Endothelial cell of umbilical vein (primary cell): ENCODE results near the gene ZNF598.

Experiments
- POLR2A ChIP-seq: IDR thresholded peaks from 2 replicates; pipeline ENCODE4 v1.6.1; 2012; ENCODE audit warnings: low read depth, mild to moderate bottlenecking, control low read depth, low read length
- TF ChIP-seq, protein P1 (sequence below), 2 donors: IDR thresholded peaks; 1 replicate in 1 of 2; 2 replicates in 1 of 2; pipeline ENCODE4 v1.5.1; 2011; ENCODE audit warnings: low read length in 2 of 2, mild to moderate bottlenecking in 2 of 2, moderate library complexity in 2 of 2, control low read depth in 1 of 2, inconsistent platforms in 1 of 2, low read depth in 1 of 2; ENCODE audit not compliant: insufficient read depth in 1 of 2; ENCODE audit errors: extremely low read depth in 1 of 2
- TF ChIP-seq, protein P2 (sequence below): IDR thresholded peaks from 2 replicates; pipeline ENCODE4 v1.6.1; 2011; ENCODE audit not compliant: insufficient read depth, insufficient read length

DNA sequence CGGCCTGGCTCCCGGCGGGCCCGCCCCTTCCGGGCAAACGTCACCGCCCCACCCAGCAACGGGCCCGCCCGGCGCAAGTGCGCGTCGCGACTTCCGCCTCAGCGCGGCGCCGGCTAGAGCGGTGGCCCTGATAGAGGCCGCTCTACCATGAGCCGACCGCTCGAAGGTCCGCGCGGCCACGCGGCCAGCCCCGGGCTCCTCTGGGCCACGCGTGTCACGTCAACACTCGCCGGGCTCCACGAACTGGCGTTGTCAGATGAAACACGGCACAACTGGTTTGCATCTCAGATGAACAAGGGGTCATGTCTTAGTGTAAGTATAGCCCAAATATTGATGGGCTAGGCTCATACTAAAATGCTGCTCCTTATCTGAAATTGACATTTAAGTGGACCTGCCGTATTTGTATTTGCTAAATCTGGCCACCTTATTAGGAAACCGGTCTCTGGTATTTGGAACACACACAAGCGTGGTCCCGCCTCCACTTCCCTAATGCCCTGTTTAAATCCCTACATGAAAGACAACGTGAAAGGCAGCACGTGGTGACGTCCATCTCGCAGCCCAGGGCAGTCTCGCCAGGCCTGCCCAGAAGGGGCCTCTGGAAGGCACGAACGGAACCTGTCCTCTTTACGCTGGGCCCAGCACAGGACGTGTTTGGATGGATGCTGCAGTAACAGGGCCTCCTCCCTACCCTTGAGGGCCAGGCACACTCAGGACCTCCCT lies at the start of gene ZNF598:
- TF ChIP-seq, protein P1, sequence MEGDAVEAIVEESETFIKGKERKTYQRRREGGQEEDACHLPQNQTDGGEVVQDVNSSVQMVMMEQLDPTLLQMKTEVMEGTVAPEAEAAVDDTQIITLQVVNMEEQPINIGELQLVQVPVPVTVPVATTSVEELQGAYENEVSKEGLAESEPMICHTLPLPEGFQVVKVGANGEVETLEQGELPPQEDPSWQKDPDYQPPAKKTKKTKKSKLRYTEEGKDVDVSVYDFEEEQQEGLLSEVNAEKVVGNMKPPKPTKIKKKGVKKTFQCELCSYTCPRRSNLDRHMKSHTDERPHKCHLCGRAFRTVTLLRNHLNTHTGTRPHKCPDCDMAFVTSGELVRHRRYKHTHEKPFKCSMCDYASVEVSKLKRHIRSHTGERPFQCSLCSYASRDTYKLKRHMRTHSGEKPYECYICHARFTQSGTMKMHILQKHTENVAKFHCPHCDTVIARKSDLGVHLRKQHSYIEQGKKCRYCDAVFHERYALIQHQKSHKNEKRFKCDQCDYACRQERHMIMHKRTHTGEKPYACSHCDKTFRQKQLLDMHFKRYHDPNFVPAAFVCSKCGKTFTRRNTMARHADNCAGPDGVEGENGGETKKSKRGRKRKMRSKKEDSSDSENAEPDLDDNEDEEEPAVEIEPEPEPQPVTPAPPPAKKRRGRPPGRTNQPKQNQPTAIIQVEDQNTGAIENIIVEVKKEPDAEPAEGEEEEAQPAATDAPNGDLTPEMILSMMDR (IDR thresholded peaks at IDR 0.05; ENCODE audit: extremely low read depth in 1 of 2, insufficient read depth in 1 of 2, low read depth in 1 of 2, low read length in 2 of 2): no peak
- peak; percentile 94 for TF ChIP-seq POLR2A
- TF ChIP-seq, protein P2, sequence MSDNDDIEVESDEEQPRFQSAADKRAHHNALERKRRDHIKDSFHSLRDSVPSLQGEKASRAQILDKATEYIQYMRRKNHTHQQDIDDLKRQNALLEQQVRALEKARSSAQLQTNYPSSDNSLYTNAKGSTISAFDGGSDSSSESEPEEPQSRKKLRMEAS: peak; percentile 89
